ENCODE data around the gene PRKCB. TPM values are rescaled to one million over a fixed set of nuclear protein-coding genes. Genes with fewer than 3 reads are reported as not detected.

PRKCB gene
- total RNA-seq, 2 donors from 2014 or later: 4.1 to 4.7 TPM

Small RNA genes within 50 kb of the gene (microRNA-seq; reads per million reads assigned to microRNA genes)
- gene MIR1273H: 0 reads per million in 2 donors

Other genes with a start within 250 kb of the PRKCB start
- gene NDUFAB1, start 239.7 kb upstream of the PRKCB start, total RNA-seq: 100 to 1,000 TPM; 445 TPM
- 1 to 10 TPM; 6.3 to 6.6 TPM for gene PALB2, start 194.7 kb upstream of the PRKCB start, total RNA-seq
- 10 to 100 TPM; 32.9 to 45.9 TPM for gene DCTN5, start 194.5 kb upstream of the PRKCB start, total RNA-seq
- 1 to 10 TPM in 1 of 2 donors, under 1 TPM in 1; 0.52 to 1.5 TPM for gene PLK1, start 157.1 kb upstream of the PRKCB start, total RNA-seq
- under 1 TPM in 1 of 2 donors, not detected in 1; 0.34 TPM for gene ERN2, start 122.8 kb upstream of the PRKCB start, total RNA-seq
- gene CHP2, start 81.0 kb upstream of the PRKCB start, total RNA-seq: not detected